GM12891 (cell line): ENCODE results near the gene FUS.
A peak's percentile ranks its signal among the peaks of the same experiment; 100 is the strongest.

Experiments
- PAX5 ChIP-seq: IDR thresholded peaks from 2 replicates; pipeline ENCODE4 v1.6.1; 2011; ENCODE audit warnings: low read length, moderate library complexity, mild to moderate bottlenecking; ENCODE audit not compliant: insufficient read depth, severe bottlenecking
- POLR2A ChIP-seq: IDR thresholded peaks from 2 replicates; pipeline ENCODE4 v1.6.1; 2011; ENCODE audit warnings: low read depth, low read length, control low read depth
- POLR2AphosphoS5 ChIP-seq: IDR thresholded peaks from 2 replicates; pipeline ENCODE4 v1.6.1; 2011; ENCODE audit warnings: low read depth, low read length, control low read depth
- SPI1 ChIP-seq: IDR thresholded peaks from 2 replicates; pipeline ENCODE4 v1.6.1; 2011; ENCODE audit warnings: low read depth, low read length, control low read depth
- TAF1 ChIP-seq: IDR thresholded peaks from 2 replicates; pipeline ENCODE4 v1.6.1; 2011; ENCODE audit warnings: low read depth, low read length, control low read depth

- TF ChIP-seq PAX5 (no peak), POLR2A (no peak), POLR2AphosphoS5 (peak; percentile 57; the same call in 1 of the 2 replicates), SPI1 (peak; percentile 48), TAF1 (no peak)
These were observed 22.8 kb downstream of the FUS start, which contains the start of gene PYCARD for GRCh38 chr16:31202414-31203375.
